Upper lobe of right lung (tissue), 1 donor: ENCODE data around the gene SYNRG. TPM values are rescaled to one million over a fixed set of nuclear protein-coding genes. Genes with fewer than 3 reads are reported as not detected.

Source experiments
- ATAC-seq: fragments of 200-7000 bp; cut with Tn5 transposase; one replicate; pipeline ENCODE4 v1.9.1; 2020; ENCODE audit warnings: mild to moderate bottlenecking, moderate library complexity
- DNase-seq: peaks from one replicate; pipeline ENCODE4 v3.0.0-alpha.2; 2020
- H3K27ac ChIP-seq: fragments of 200-600 bp; one replicate; pipeline ENCODE4 v1.8.0; 2022
- H3K27me3 ChIP-seq: fragments of 200-600 bp; one replicate; pipeline ENCODE4 v1.8.0; 2022; ENCODE audit warnings: mild to moderate bottlenecking
- H3K36me3 ChIP-seq: fragments of 200-600 bp; one replicate; pipeline ENCODE4 v1.8.0; 2022
- H3K4me1 ChIP-seq: fragments of 200-600 bp; one replicate; pipeline ENCODE4 v1.8.0; 2022
- H3K4me3 ChIP-seq: fragments of 200-600 bp; one replicate; pipeline ENCODE4 v1.8.0; 2022; ENCODE audit warnings: mild to moderate bottlenecking
- H3K9me3 ChIP-seq: fragments of 200-600 bp; one replicate; pipeline ENCODE4 v1.8.0; 2022
- CTCF ChIP-seq: fragments of 200-600 bp; IDR thresholded peaks from one replicate; pipeline ENCODE4 v1.8.0; 2022; ENCODE audit warnings: antibody characterized with exemption
- intact Hi-C: fragments of 100-400 bp; cut with DNase I; formaldehyde crosslinking; loops from one replicate; pipeline ENCODE4 v1.11.0; 2022
- total RNA-seq: library from RNA; stranded (reverse); fragmentation: NEBNext Ultra II Directional; extraction: Animal tissue kit (Norgen Biotek cat#: 25700); gene quantifications from one replicate; pipeline ENCODE4 v1.2.1, GENCODE V29; 2021
- donor health status: DM: no; HTN: yes; CAD: no; lungs with severe emphysema.

Gene SYNRG
- total RNA-seq, 1 donor from 2014 or later = 50.0 TPM

DNA sequence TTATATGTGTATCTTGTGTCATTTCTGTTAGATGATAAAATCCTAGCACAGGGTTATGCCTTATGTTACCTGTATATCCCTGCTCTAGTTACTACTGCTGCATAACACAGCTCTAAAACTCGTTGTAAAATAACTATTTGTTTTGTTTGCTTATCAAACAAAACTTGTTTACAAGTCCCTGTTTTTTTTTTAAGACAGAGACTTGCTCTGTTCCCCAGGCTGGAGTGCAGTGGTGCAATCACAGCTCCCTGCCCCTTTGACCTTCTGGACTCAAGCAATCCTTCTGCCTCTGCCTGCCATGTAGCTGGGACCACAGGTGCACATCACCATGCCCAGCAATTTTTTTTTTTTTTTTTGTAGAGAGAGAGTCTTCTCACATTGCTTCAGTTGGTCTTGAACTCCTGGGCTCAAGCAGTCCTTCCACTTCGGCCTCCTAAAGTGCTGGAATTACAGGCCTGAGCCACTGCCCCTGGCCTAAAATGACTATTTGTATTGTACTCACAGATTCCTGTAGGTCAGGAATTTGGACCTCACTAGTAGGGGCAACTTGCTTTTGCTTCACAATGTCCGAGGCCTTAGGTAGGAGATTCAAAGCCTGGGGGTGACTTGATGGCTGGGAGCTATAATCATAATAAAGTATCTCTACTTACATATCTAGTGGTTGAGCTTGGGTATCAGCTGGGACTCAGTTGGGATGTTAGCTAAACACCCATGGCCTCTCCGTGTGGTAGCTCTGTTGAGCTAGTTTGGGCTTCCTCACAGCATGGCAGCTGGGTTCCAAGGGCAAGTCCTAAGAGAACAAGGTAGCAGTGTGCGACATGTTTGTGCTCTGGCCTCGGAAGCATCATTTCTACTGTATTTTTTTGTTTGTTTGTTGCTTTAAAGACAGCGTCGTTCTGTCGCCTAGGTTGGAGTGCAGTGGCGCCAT is 106.9 kb downstream of the SYNRG start:
- intact Hi-C loops = no loop called here
- H3K27ac ChIP-seq = no peak overlapping the region
- H3K36me3 ChIP-seq = no peaks in the 10 kb centered on the region
- DNase-seq (no peak), ATAC-seq (no peak)
- H3K27me3 ChIP-seq = no peaks in the 10 kb centered on the region
- TF ChIP-seq CTCF = no peak
- H3K4me1 ChIP-seq = no peaks in the 10 kb centered on the region
- no peak overlapping the region for H3K4me3 ChIP-seq
- no peaks in the 10 kb centered on the region for H3K9me3 ChIP-seq

- H3K4me1 ChIP-seq = no peaks in the 10 kb centered on the region
- no peaks in the 10 kb centered on the region for H3K27me3 ChIP-seq
- H3K36me3 ChIP-seq = no peaks in the 10 kb centered on the region
- no peaks in the 10 kb centered on the region for H3K9me3 ChIP-seq
- DNase-seq = no peak
- TF ChIP-seq CTCF = no peak
- intact Hi-C loops = no loop called here
- H3K4me3 ChIP-seq = no peak overlapping the region
- H3K27ac ChIP-seq = no peak overlapping the region
- no peak for ATAC-seq
These were observed 108.8 kb downstream of the SYNRG start for GRCh38 chr17:37500378-37500777.

- H3K4me1 ChIP-seq = peaks cover 13% of the 10 kb centered on the region
- no peaks in the 10 kb centered on the region for H3K9me3 ChIP-seq
- no peak for DNase-seq
- H3K27ac ChIP-seq = no peak overlapping the region
- no peaks in the 10 kb centered on the region for H3K27me3 ChIP-seq
- no peaks in the 10 kb centered on the region for H3K36me3 ChIP-seq
- no peak overlapping the region for H3K4me3 ChIP-seq
- ATAC-seq = no peak
- TF ChIP-seq CTCF = no peak
- intact Hi-C loops = no loop called here
These were observed 114.2 kb downstream of the SYNRG start for GRCh38 chr17:37494971-37495370.

DNA sequence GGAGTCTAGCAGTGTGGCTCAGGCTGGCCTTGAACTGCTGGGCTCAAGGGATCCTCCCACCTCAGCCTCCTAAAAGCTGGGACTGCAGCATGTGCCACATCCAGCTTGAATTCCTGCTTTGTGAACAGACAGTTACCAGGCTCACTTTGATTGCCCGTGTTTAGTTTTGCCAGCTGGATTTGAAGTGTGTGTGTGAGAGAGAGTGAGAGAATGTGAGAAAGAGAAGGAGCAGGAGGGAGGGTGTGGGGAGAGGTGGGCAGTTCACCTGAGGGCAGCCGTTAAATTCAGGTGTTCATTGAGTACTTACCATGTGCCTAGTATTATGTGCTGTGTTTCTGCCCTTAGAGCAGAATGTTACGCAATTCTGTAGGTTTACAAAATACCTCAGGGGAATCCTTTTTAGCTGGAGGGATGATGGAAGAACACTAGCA is 114.8 kb downstream of the SYNRG start:
- Histone ChIP-seq H3K36me3 (no peaks in the 10 kb centered on the region), H3K4me3 (no peak overlapping the region), H3K4me1 (peaks cover 13% of the 10 kb centered on the region), H3K27ac (no peak overlapping the region), H3K27me3 (no peaks in the 10 kb centered on the region), H3K9me3 (no peaks in the 10 kb centered on the region)
- DNase-seq = no peak
- ATAC-seq = no peak
- intact Hi-C loops = no loop called here
- no peak for TF ChIP-seq CTCF

DNA sequence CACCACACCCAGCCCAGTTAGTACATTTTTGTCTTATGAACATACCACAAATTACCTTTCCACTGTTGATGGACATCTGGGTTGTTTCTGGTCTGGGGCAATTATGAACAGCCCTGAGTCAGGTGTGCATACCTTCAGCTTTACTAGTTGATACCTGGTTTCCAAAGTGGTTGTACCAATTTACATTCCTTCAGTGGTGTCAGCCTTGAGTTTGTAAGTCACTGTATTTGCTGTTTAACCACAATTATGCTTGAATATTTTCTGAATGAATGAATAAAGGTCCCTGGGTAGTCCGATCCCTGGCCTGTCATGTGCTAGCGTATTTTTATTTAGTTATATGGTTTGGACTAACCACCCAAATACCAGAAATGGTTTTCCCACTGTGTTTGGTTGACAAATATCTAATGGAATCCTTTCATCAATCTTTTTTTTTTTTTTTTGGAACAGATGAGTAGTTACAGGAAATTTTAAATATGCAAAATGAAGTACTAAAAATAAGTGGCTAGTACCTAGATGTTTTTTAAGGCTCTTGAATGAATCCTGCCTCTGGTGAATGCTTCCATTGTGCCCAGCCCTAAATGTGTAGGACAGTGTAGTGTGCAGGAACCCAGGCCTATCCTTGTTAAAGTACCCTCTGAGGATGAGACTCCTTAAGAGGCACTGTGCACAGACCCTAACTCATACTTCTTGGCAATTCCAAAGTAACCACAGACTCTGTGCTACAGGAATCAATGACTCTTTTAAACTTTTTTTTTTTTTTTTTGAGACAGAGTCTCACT is 115.8 kb downstream of the SYNRG start:
- Histone ChIP-seq H3K4me3 (no peak overlapping the region), H3K9me3 (no peaks in the 10 kb centered on the region), H3K27ac (no peak overlapping the region), H3K36me3 (no peaks in the 10 kb centered on the region), H3K4me1 (peaks cover 13% of the 10 kb centered on the region), H3K27me3 (no peaks in the 10 kb centered on the region)
- DNase-seq (no peak), ATAC-seq (no peak)
- no peak for TF ChIP-seq CTCF
- intact Hi-C loops = no loop called here
